Ovary (tissue), 9 donors: ENCODE data around the gene MDM2. TPM values are rescaled to one million over a fixed set of nuclear protein-coding genes. Genes with fewer than 3 reads are reported as not detected.
"Not testable (repeated sequence)": the region's sequence is repeated elsewhere in the genome, so short reads cannot be mapped to it uniquely, and the experiment has no call there.

Source experiments
- DNase-seq, 5 donors: peaks; one replicate each; pipeline ENCODE4 v3.0.0-alpha.2; 2019 to 2020
- H3K27ac ChIP-seq, 2 donors: fragments of 200-600 bp; one replicate each; pipeline versions ENCODE4 v1.5.1 to v1.8.0; 2019 to 2022
- H3K27me3 ChIP-seq: fragments of 200-600 bp; one replicate; pipeline ENCODE4 v1.8.0; 2022
- H3K36me3 ChIP-seq: fragments of 200-600 bp; sonication (generic); one replicate; pipeline ENCODE4 v1.5.1; 2019
- H3K4me1 ChIP-seq: one replicate; pipeline ENCODE4 v1.8.1; 2013; ENCODE audit warnings: mild to moderate bottlenecking, moderate library complexity; ENCODE audit not compliant: insufficient read depth
- H3K4me3 ChIP-seq: fragments of 200-600 bp; sonication (generic); one replicate; pipeline ENCODE4 v1.5.1; 2017
- H3K9me3 ChIP-seq, 2 donors: fragments of 200-600 bp in 1 of 2; sonication (generic) in 1 of 2; one replicate each; pipeline versions ENCODE4 v1.5.1 to v1.8.1; 2013 to 2019; ENCODE audit warnings: mild to moderate bottlenecking in 1 of 2, moderate library complexity in 1 of 2
- EP300 ChIP-seq: sonication (generic); formaldehyde crosslinking; IDR thresholded peaks from one replicate; pipeline ENCODE4 v1.6.1; 2017; ENCODE audit warnings: antibody characterized with exemption
- POLR2A ChIP-seq: fragments of 450-650 bp; IDR thresholded peaks from one replicate; pipeline ENCODE4 v1.6.1; 2017; ENCODE audit warnings: antibody characterized with exemption, mild to moderate bottlenecking, moderate library complexity
- WGBS, 3 donors: extraction: QIAGEN DNeasy Blood & Tissue Kit in 1 of 3; methylation state at CpG; one replicate each; pipeline versions ENCODE4 v1.1.5 to v1.1.7; 2013 to 2017; 5-methylcytosine and 5-hydroxymethylcytosine counted together
- intact Hi-C, 4 donors: fragments of 100-400 bp; cut with DNase I; formaldehyde crosslinking; loops; one replicate each; pipeline versions ENCODE4 v1.11.0 to v1.15.1; 2022 to 2023
- polyA plus RNA-seq, 2 donors: library from polyadenylated mRNA; stranded (reverse); fragments of 200-250 nt in 1 of 2; fragments of 350-450 nt in 1 of 2; fragmentation: Illumina TruSeq in 1 of 2; extraction: RNeasy Lipid Tissue Mini Kit (QIAGEN cat#74804) in 1 of 2; gene quantifications; one replicate each; pipeline ENCODE4 v1.2.3, GENCODE V29; 2013 to 2014
- total RNA-seq, 7 donors: library from RNA; depleted of rRNA in 2 of 7; stranded (reverse); fragments of >200 nt in 2 of 7; fragmentation: NEBNext Ultra II Directional in 3 of 7; extraction: Animal tissue kit (Norgen Biotek cat#: 25700) in 3 of 7; gene quantifications; one replicate each; pipeline versions ENCODE4 v1.1.0 to v1.2.4, GENCODE V29; 2016 to 2023
- TF ChIP-seq, protein P1 (sequence below), 3 donors: fragments of 450-650 bp in 2 of 3; fragments of 200-600 bp in 1 of 3; IDR thresholded peaks; one replicate each; pipeline versions ENCODE4 v1.5.1 to v1.8.0; 2016 to 2022; ENCODE audit warnings: antibody characterized with exemption in 3 of 3, mild to moderate bottlenecking in 1 of 3
- donor health status: DM: no; HTN: no; CAD: no; lungs with moderate emphysema.
- donor health status: DM: no; HTN: no; CAD: no.
- donor health status: Bipolar disorder and iron deficiency.
- donor health status: DM: yes; HTN: yes; CAD: no.
- donor health status: DM: no; HTN: no; CAD: no.
- donor health status: DM: yes; HTN: yes; CAD: no.

The MDM2 gene
- total and polyA plus RNA-seq, 9 donors, result 14.1 to 101 (median 68.4) TPM

DNA sequence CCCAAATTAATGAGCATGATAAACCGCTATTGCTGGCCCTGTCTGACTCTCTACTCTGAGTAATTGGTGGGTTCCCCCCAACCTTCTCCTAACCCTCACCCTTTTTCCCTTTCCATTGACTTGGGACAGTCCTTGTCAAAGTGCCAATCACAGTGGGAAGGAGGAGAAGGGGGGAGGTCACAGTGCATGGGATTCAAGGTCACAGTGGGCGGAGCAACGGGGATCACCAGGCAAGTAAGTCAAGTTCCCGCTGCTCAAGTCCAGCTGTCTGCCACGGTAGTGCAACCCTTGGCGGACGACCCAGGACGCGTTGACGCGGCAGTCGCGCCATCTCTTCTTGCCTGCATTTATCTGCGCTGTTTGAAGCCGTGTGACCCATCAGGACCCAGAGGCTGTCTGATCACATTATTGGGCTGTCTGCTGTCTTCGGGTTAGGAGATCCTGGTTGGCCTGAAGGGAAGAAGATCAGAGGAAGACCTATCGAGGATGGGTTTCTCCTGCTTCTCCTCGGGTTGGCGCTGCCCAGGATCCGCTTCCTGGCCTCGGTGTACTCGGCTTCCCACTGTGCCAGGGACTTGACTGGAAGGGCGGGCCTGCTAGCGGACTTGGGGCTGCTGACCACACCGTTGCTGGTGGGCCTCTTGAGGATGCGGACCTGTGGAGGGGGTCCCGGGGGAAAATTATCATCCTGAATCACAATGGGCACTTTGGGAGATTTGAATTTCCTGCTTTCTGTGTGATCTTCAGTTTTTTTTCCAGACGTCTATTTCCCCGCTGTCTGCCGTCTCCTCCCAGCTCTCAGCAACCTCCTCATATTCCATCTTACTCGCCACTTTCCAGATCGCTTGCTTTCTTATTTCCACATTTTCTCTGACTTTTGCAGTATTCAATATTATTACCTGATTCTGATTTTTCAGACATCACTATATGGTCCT, 3.1 kb upstream of the MDM2 start:
- H3K27me3 ChIP-seq, result no peaks in the 10 kb centered on the region
- H3K9me3 ChIP-seq, result no peaks in the 10 kb centered on the region
- no peaks in the 10 kb centered on the region for H3K4me1 ChIP-seq
- intact Hi-C loops, result loop anchor here in 1 of 4 donors (10.0 kb wide), 1 partner anchor 60 kb away; the partner anchor contains the start of gene SLC35E3
- WGBS, 3 donors, result 79 to 88% (median 85%) methylated on average over 32 of the region's 32 CpGs
- no peak overlapping the region for H3K4me3 ChIP-seq
- H3K36me3 ChIP-seq, result no peaks in the 10 kb centered on the region
- TF ChIP-seq POLR2A, result no peak
- no peak for TF ChIP-seq EP300
- TF ChIP-seq, protein P1, sequence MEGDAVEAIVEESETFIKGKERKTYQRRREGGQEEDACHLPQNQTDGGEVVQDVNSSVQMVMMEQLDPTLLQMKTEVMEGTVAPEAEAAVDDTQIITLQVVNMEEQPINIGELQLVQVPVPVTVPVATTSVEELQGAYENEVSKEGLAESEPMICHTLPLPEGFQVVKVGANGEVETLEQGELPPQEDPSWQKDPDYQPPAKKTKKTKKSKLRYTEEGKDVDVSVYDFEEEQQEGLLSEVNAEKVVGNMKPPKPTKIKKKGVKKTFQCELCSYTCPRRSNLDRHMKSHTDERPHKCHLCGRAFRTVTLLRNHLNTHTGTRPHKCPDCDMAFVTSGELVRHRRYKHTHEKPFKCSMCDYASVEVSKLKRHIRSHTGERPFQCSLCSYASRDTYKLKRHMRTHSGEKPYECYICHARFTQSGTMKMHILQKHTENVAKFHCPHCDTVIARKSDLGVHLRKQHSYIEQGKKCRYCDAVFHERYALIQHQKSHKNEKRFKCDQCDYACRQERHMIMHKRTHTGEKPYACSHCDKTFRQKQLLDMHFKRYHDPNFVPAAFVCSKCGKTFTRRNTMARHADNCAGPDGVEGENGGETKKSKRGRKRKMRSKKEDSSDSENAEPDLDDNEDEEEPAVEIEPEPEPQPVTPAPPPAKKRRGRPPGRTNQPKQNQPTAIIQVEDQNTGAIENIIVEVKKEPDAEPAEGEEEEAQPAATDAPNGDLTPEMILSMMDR (IDR thresholded peaks at IDR 0.05), result no peak
- H3K27ac ChIP-seq, result no peak overlapping the region
- peak in 2 of 5 donors; percentile 30 to 42 for DNase-seq

DNA sequence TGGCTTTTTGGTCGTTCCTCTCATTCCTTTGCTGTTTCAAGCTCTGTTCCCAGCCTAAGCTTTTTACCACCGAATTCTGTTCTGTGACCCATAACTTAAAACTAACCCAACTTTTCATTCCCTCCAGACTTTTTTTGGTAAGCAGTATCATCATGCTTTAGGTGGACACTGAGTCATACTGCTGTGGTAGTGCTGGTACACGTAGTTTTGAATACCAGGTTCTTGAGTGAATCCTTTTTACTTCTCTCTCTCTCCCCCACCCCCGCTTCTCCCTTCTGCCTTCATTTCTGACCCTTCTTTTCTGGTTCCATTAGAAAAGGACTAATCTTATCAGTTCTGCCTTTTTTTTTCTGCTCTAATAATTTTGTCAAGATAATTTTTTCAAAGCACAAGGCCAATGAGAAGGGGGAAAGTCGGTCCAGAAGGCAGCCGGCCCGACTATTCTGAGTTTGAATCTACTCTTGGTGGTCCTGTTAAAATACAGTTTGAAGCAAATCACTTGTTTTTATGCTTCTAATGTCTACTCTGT, 2.3 kb upstream of the MDM2 start:
- Histone ChIP-seq H3K27me3 (no peaks in the 10 kb centered on the region), H3K27ac (no peak overlapping the region), H3K36me3 (no peaks in the 10 kb centered on the region), H3K4me3 (no peak overlapping the region), H3K9me3 (no peaks in the 10 kb centered on the region), H3K4me1 (no peaks in the 10 kb centered on the region)
- WGBS, 3 donors, result 82 to 89% (median 84%) methylated on average over 7 of the region's 7 CpGs
- intact Hi-C loops, result loop anchor here in 1 of 4 donors (10.0 kb wide), 1 partner anchor 61 kb away; the partner anchor contains the start of gene SLC35E3
- DNase-seq, result no peak
- no peak for TF ChIP-seq EP300
- TF ChIP-seq POLR2A, result no peak
- TF ChIP-seq, protein P1 (IDR thresholded peaks at IDR 0.05), result no peak

DNA sequence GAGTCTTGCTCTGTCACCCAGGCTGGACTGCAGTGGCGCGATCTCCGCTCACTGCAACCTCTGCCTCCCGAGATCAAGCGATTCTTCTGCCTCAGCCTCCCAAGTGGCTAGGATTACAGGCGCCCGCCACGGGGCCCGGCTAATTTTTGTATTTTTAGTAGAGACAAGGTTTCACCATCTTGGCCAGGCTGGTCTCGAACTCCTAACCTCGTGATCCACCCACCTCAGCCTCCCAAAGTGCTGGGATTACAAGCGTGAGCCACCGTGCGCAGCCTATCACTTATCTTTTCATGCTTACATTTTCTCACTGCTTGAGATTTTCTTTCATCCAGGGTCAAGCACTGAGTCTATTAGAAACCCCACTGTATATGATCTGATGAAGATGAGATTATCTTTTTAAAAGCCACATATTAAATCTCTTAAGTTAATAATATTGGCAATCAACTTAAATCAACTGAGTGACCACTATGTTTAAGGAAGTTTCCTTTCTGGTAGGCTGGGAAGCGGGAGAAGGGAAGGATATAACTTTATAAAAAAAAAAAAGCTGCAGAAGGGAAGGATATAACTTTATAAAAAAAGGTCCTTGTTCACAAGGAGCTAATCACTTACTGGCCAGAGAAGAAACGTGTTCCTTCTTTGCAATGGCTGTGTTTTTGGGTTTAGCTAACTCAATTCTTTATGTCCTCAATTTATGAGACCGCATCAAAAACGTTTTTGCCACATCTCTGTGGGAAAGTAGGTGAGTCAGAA, 1.3 kb upstream of the MDM2 start:
- 84 to 86% (median 84%) methylated on average over 18 of the region's 18 CpGs for WGBS, 3 donors
- intact Hi-C loops, result loop anchor here in 1 of 4 donors (10.0 kb wide), 1 partner anchor 62 kb away; the partner anchor contains the start of gene SLC35E3
- Histone ChIP-seq H3K36me3 (no peaks in the 10 kb centered on the region), H3K4me3 (no peak overlapping the region), H3K27ac (peak overlapping the region in 1 of 2 donors; percentile 83), H3K27me3 (no peaks in the 10 kb centered on the region), H3K4me1 (no peaks in the 10 kb centered on the region), H3K9me3 (no peaks in the 10 kb centered on the region)
- DNase-seq, result no peak
- no peak for TF ChIP-seq EP300
- no peak for TF ChIP-seq POLR2A
- TF ChIP-seq, protein P1 (IDR thresholded peaks at IDR 0.05), result no peak

GRCh38 chr12:68807274-68807575, 752 bp upstream of the MDM2 start:
- not testable (repeated sequence) for H3K36me3 ChIP-seq, H3K9me3 ChIP-seq, DNase-seq, H3K27me3 ChIP-seq, H3K4me1 ChIP-seq
- WGBS, 3 donors, result 6 to 14% (median 8%) methylated on average over 10 of the region's 10 CpGs
- intact Hi-C loops, result loop anchor here in 1 of 4 donors (10.0 kb wide), 1 partner anchor 62 kb away; the partner anchor contains the start of gene SLC35E3
- H3K27ac ChIP-seq, result peak overlapping the region; percentile 83
- peak overlapping the region; percentile 87 for H3K4me3 ChIP-seq
